Choroid plexus epithelial cell (primary cell): ENCODE data around the gene SCD5.

ENCODE experiments used
- DNase-seq: peaks from one replicate; pipeline ENCODE4 v3.0.0-alpha.2; 2010; ENCODE audit warnings: low read depth
- H3K4me3 ChIP-seq: 2 replicates; pipeline ENCODE4 v1.5.1; 2011; ENCODE audit warnings: low read depth, mild to moderate bottlenecking, control low read depth, low read length, moderate library complexity
- CTCF ChIP-seq: conservative IDR thresholded peaks from 2 replicates; pipeline ENCODE4 v1.5.1; 2011; ENCODE audit warnings: low read depth, mild to moderate bottlenecking, control low read depth, inconsistent platforms, low read length, moderate library complexity

SCD5 gene

GRCh38 chr4:82583897-82584587 is 214.6 kb downstream of the SCD5 start:
- H3K4me3 ChIP-seq = no peak overlapping the region
- no peak for TF ChIP-seq CTCF
- no peak for DNase-seq

GRCh38 chr4:82579932-82580331 is 218.7 kb downstream of the SCD5 start:
- DNase-seq = no peak
- no peak overlapping the region for H3K4me3 ChIP-seq
- no peak for TF ChIP-seq CTCF
